H1 (cell line): ENCODE results near the gene FRMD4A. TPM values are rescaled to one million over a fixed set of nuclear protein-coding genes. Genes with fewer than 3 reads are reported as not detected.

Source experiments
- CTCF ChIA-PET: fragments of 300-600 bp; sonication (Branson Sonifier 250); formaldehyde crosslinking; loops from one replicate; lab custom pipeline; 2021; ENCODE audit not compliant: partially characterized antibody; lab: Charles Lee
- POLR2A ChIA-PET: fragments of 300-600 bp; sonication (Branson Sonifier 250); formaldehyde crosslinking; loops from one replicate; lab custom pipeline; 2021; ENCODE audit warnings: inconsistent platforms; ENCODE audit not compliant: partially characterized antibody; lab: Charles Lee
- DNase-seq, 2 experiments: peaks; one replicate each; pipeline versions ENCODE4 v3.0.0 to v3.0.0-alpha.2; 2010 to 2022; ENCODE audit warnings: low spot score in 2 of 2, low read depth in 1 of 2, mixed read lengths in 1 of 2
- FAIRE-seq: peaks from 2 replicates; lab custom pipeline; 2011; peaks lifted over from hg19 to GRCh38; lab: Jason Lieb, UNC
- H2AFZ ChIP-seq: 2 replicates; pipeline ENCODE4 v1.8.1; 2012; ENCODE audit warnings: low read length, inconsistent platforms
- H2AK5ac ChIP-seq: 2 replicates; pipeline ENCODE4 v1.6.1; 2013; ENCODE audit warnings: low read depth, low read length
- H2BK120ac ChIP-seq: replicated peaks from 2 replicates; pipeline ENCODE3; 2013; ENCODE audit warnings: low read depth, low read length, inconsistent platforms
- H2BK12ac ChIP-seq: 2 replicates; pipeline ENCODE4 v1.6.1; 2013; ENCODE audit warnings: low read depth, low read length
- H2BK15ac ChIP-seq: 2 replicates; pipeline ENCODE4 v1.6.1; 2013; ENCODE audit warnings: low read length
- H2BK20ac ChIP-seq: 2 replicates; pipeline ENCODE4 v1.6.1; 2013; ENCODE audit warnings: low read length
- H2BK5ac ChIP-seq: 2 replicates; pipeline ENCODE4 v1.6.1; 2013; ENCODE audit warnings: low read depth, low read length
- H3K14ac ChIP-seq: 2 replicates; pipeline ENCODE4 v1.6.1; 2013; ENCODE audit warnings: inconsistent platforms; ENCODE audit not compliant: insufficient read length
- H3K18ac ChIP-seq: 2 replicates; pipeline ENCODE4 v1.6.1; 2013; ENCODE audit warnings: low read length; ENCODE audit errors: extremely low read depth
- H3K23ac ChIP-seq: 2 replicates; pipeline ENCODE4 v1.6.1; 2013; ENCODE audit warnings: inconsistent platforms; ENCODE audit not compliant: insufficient read length
- H3K23me2 ChIP-seq: 2 replicates; pipeline ENCODE4 v1.6.1; 2013; ENCODE audit warnings: low read depth, low read length
- H3K27ac ChIP-seq: 2 replicates; pipeline ENCODE4 v1.6.1; 2011; ENCODE audit warnings: low read depth, low read length, inconsistent platforms
- H3K27me3 ChIP-seq, 4 experiments: replicated peaks in 1 of 4; 1 replicate in 1 of 4; 2 replicates in 3 of 4; pipeline versions ENCODE4 v1.6.1 to v1.8.1; 2011 to 2013; ENCODE audit warnings: low read length in 3 of 4, mild to moderate bottlenecking in 3 of 4, inconsistent platforms in 2 of 4, mixed read lengths in 2 of 4, moderate library complexity in 1 of 4; ENCODE audit not compliant: control insufficient read depth in 3 of 4, insufficient read depth in 3 of 4; ENCODE audit errors: extremely low read depth in 1 of 4
- H3K36me3 ChIP-seq, 4 experiments: 2 replicates each; pipeline versions ENCODE4 v1.6.1 to v1.8.1; 2011 to 2013; ENCODE audit warnings: mild to moderate bottlenecking in 4 of 4, low read length in 3 of 4, moderate library complexity in 2 of 4, control low read depth in 1 of 4, inconsistent platforms in 1 of 4; ENCODE audit not compliant: insufficient read depth in 4 of 4, control insufficient read depth in 2 of 4
- H3K4ac ChIP-seq: replicated peaks from 2 replicates; pipeline ENCODE3; 2013; ENCODE audit warnings: low read length, low read depth, mixed read lengths, inconsistent platforms; ENCODE audit not compliant: insufficient read length
- H3K4me1 ChIP-seq, 4 experiments: replicated peaks in 1 of 4; 1 replicate in 1 of 4; 2 replicates in 3 of 4; pipeline versions ENCODE4 v1.6.1 to v1.8.1; 2011 to 2013; ENCODE audit warnings: low read length in 3 of 4, inconsistent platforms in 2 of 4, mixed read lengths in 1 of 4; ENCODE audit not compliant: insufficient read depth in 4 of 4, control insufficient read depth in 3 of 4
- H3K4me2 ChIP-seq, 2 experiments: 2 replicates each; pipeline versions ENCODE4 v1.6.1 to v1.8.1; 2011 to 2013; ENCODE audit warnings: low read depth in 2 of 2, low read length in 2 of 2, control low read depth in 1 of 2, inconsistent platforms in 1 of 2, mild to moderate bottlenecking in 1 of 2; ENCODE audit not compliant: insufficient read depth in 1 of 2
- H3K4me3 ChIP-seq, 4 experiments: fragments of 200-600, 300-600 bp in 1 of 4; sonication (generic), shearing (Covaris generic), sonication (Bioruptor Twin) in 1 of 4; 2 replicates each; pipeline versions ENCODE4 v1.5.1 to v1.8.1; 2011 to 2016; ENCODE audit warnings: low read length in 4 of 4, low read depth in 3 of 4, control low read depth in 2 of 4, inconsistent platforms in 2 of 4, mild to moderate bottlenecking in 2 of 4, mixed read lengths in 1 of 4, moderate library complexity in 1 of 4; ENCODE audit not compliant: insufficient read depth in 2 of 4; ENCODE audit errors: extremely low read depth in 1 of 4
- H3K56ac ChIP-seq: replicated peaks from 2 replicates; pipeline ENCODE3; 2013; ENCODE audit warnings: low read depth, mild to moderate bottlenecking, mixed read lengths, low read length, inconsistent platforms; ENCODE audit not compliant: insufficient read length
- H3K79me1 ChIP-seq: 2 replicates; pipeline ENCODE4 v1.6.1; 2013; ENCODE audit warnings: low read depth, low read length, control low read depth
- H3K79me2 ChIP-seq, 2 experiments: 2 replicates each; pipeline versions ENCODE4 v1.6.1 to v1.8.1; 2012 to 2013; ENCODE audit warnings: low read length in 2 of 2, mild to moderate bottlenecking in 2 of 2, inconsistent platforms in 1 of 2; ENCODE audit not compliant: insufficient read depth in 2 of 2, control insufficient read depth in 1 of 2
- H3K9ac ChIP-seq, 4 experiments: replicated peaks in 1 of 4; 1 replicate in 1 of 4; 2 replicates in 3 of 4; pipeline versions ENCODE4 v1.6.1 to v1.8.1; 2011 to 2013; ENCODE audit warnings: low read depth in 3 of 4, low read length in 3 of 4, control low read depth in 2 of 4, mild to moderate bottlenecking in 2 of 4, moderate library complexity in 2 of 4, inconsistent platforms in 1 of 4; ENCODE audit errors: extremely low read depth in 1 of 4
- H3K9me3 ChIP-seq, 2 experiments: 2 replicates each; pipeline versions ENCODE4 v1.6.1 to v1.8.1; 2012 to 2013; ENCODE audit warnings: mild to moderate bottlenecking in 2 of 2, moderate library complexity in 2 of 2, control low read depth in 1 of 2, inconsistent platforms in 1 of 2, low read depth in 1 of 2, low read length in 1 of 2, mixed read lengths in 1 of 2; ENCODE audit not compliant: insufficient read depth in 2 of 2
- H4K20me1 ChIP-seq, 2 experiments: replicated peaks in 1 of 2; 2 replicates each; pipeline versions ENCODE3 to v1.8.1; 2011 to 2013; ENCODE audit warnings: inconsistent platforms in 2 of 2, low read length in 2 of 2, mild to moderate bottlenecking in 1 of 2; ENCODE audit not compliant: insufficient read depth in 2 of 2, control insufficient read depth in 1 of 2
- H4K5ac ChIP-seq: 2 replicates; pipeline ENCODE4 v1.6.1; 2013; ENCODE audit warnings: low read length, low read depth, mixed read lengths, inconsistent platforms; ENCODE audit not compliant: insufficient read length
- H4K8ac ChIP-seq: 2 replicates; pipeline ENCODE4 v1.8.0; 2013; ENCODE audit warnings: mild to moderate bottlenecking, moderate library complexity, low read length, inconsistent platforms; ENCODE audit not compliant: insufficient read depth; ENCODE audit errors: extremely low read depth
- H4K91ac ChIP-seq: replicated peaks from 2 replicates; pipeline ENCODE3; 2013; ENCODE audit warnings: low read length, mixed read lengths, inconsistent platforms; ENCODE audit not compliant: insufficient read length
- CHD1 ChIP-seq: IDR thresholded peaks from 2 replicates; pipeline ENCODE4 v1.6.1; 2012; ENCODE audit warnings: low read depth, low read length, improper control_type of control experiment
- CREB1 ChIP-seq: IDR thresholded peaks from 2 replicates; pipeline ENCODE4 v1.6.1; 2012; ENCODE audit warnings: inconsistent platforms
- EZH2 ChIP-seq: fragments of 200-600 bp; sonication (generic); IDR thresholded peaks from 2 replicates; pipeline ENCODE4 v1.7.1; 2012; ENCODE audit warnings: low read depth, mild to moderate bottlenecking, moderate library complexity, low read length, inconsistent platforms; ENCODE audit not compliant: severe bottlenecking
- GTF2F1 ChIP-seq: IDR thresholded peaks from 2 replicates; pipeline ENCODE4 v1.6.1; 2012; ENCODE audit warnings: low read depth, low read length, improper control_type of control experiment, borderline replicate concordance
- NRF1 ChIP-seq: IDR thresholded peaks from 2 replicates; pipeline ENCODE4 v1.6.1; 2011; ENCODE audit warnings: mild to moderate bottlenecking, low read depth, low read length, improper control_type of control experiment
- SAP30 ChIP-seq: fragments of 300-600 bp; sonication (generic); IDR thresholded peaks from 2 replicates; pipeline ENCODE4 v1.7.1; 2012; ENCODE audit warnings: low read length, moderate library complexity, mild to moderate bottlenecking, inconsistent platforms; ENCODE audit not compliant: insufficient read depth, insufficient replicate concordance
- TBP ChIP-seq: IDR thresholded peaks from 2 replicates; pipeline ENCODE4 v1.6.1; 2011; ENCODE audit warnings: low read depth, low read length, improper control_type of control experiment
- TCF12 ChIP-seq: IDR thresholded peaks from 2 replicates; pipeline ENCODE4 v1.6.1; 2011; ENCODE audit warnings: low read depth, mild to moderate bottlenecking, low read length
- WGBS, 2 experiments: shearing (Covaris generic) in 1 of 2; methylation state at CpG; one replicate each; pipeline versions ENCODE4 v1.1.6 to v1.1.7; 2013 to 2015; ENCODE audit warnings: low lambda C conversion rate in 2 of 2, mixed read lengths in 2 of 2, inconsistent platforms in 1 of 2, low coverage in 1 of 2, missing lambda C conversion rate in 1 of 2; ENCODE audit not compliant: insufficient replicate concordance in 2 of 2, insufficient coverage in 1 of 2, insufficient read length in 1 of 2; ENCODE audit errors: extremely low coverage in 1 of 2, missing lambda C conversion rate in 1 of 2; 5-methylcytosine and 5-hydroxymethylcytosine counted together
- polyA plus RNA-seq, 7 experiments: library from polyadenylated mRNA; depleted of rRNA in 3 of 7; stranded (reverse) in 5 of 7; unstranded in 2 of 7; fragments of >200 nt in 5 of 7; fragments of 200-250 nt in 2 of 7; gene quantifications; 1 replicate in 5 of 7; 2 replicates in 1 of 7; 4 replicates in 1 of 7; pipeline versions ENCODE4 v1.2.1 to v1.2.3, GENCODE V29; 2011 to 2013; ENCODE audit warnings: missing spikeins in 2 of 7, mixed read lengths in 2 of 7
- total RNA-seq: library from RNA; stranded (reverse); fragmentation: NEBNext Ultra II Directional; extraction: Animal tissue kit (Norgen Biotek cat#: 25700); gene quantifications from 2 replicates; pipeline ENCODE4 v1.2.1, GENCODE V29; 2021
- TF ChIP-seq, protein P1 (sequence below), 3 experiments: IDR thresholded peaks; 1 replicate in 2 of 3; 2 replicates in 1 of 3; pipeline versions ENCODE4 v1.5.1 to v1.6.1; 2011; ENCODE audit warnings: low read length in 3 of 3, mild to moderate bottlenecking in 3 of 3, inconsistent platforms in 2 of 3, low read depth in 1 of 3, moderate library complexity in 1 of 3; ENCODE audit not compliant: insufficient read depth in 1 of 3; ENCODE audit errors: control extremely low read depth in 1 of 3

The FRMD4A gene
- total and polyA plus RNA-seq, 2 of the 8 experiments (the other 6 are each of a cell fraction or from before 2014, with no cell fraction given) = 38.6 to 39.6 TPM

DNA sequence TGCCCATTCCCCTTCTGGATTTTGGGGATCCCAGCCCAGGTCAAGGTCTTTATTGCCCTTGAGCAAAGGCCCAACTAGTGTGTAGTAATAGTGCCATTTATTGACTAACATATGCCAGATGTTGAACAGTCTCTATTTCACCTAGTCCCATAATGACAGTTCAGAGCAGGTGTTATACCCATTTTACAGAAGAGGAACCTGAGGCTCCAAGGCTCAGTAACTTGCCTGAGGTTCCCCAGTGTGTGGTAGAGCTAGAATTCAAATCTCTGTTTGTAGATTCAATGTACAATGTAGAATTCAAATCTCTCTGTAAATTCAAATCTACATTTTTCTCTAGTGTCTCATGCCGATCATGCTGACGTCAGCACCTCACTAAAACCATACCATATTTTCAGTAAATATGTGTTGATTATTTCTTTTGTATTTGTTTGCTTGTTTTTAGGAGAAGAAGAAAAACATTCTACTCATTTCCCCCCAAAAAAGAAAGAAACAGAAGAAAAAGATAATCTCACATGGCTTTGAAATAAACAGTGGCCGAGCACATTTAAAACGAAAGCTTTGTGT, 414.3 kb downstream of the FRMD4A start:
- no peak overlapping the region for H3K23ac ChIP-seq
- H2BK12ac ChIP-seq = no peak overlapping the region
- H3K79me2 ChIP-seq = no peaks in the 10 kb centered on the region
- no peak overlapping the region for H3K56ac ChIP-seq
- no peaks in the 10 kb centered on the region for H3K9me3 ChIP-seq
- H2BK15ac ChIP-seq = no peak overlapping the region
- no peak overlapping the region for H4K91ac ChIP-seq
- H3K79me1 ChIP-seq = no peaks in the 10 kb centered on the region
- H4K8ac ChIP-seq = no peak overlapping the region
- no peak overlapping the region for H3K4ac ChIP-seq
- H3K27ac ChIP-seq = no peak overlapping the region
- POLR2A ChIA-PET = no interaction called here
- H3K23me2 ChIP-seq = no peaks in the 10 kb centered on the region
- no peak overlapping the region for H3K9ac ChIP-seq
- DNase-seq (no peak), FAIRE-seq (no peak)
- H3K27me3 ChIP-seq = no peaks in the 10 kb centered on the region
- no peak overlapping the region for H2AFZ ChIP-seq
- no peak overlapping the region for H3K14ac ChIP-seq
- H3K18ac ChIP-seq = no peak overlapping the region
- TF ChIP-seq TBP = no peak
- TF ChIP-seq EZH2 = no peak
- no peak for TF ChIP-seq NRF1
- TF ChIP-seq SAP30 = no peak
- no peak for TF ChIP-seq GTF2F1
- TF ChIP-seq CREB1 = no peak
- TF ChIP-seq CHD1 = no peak
- TF ChIP-seq, protein P1, sequence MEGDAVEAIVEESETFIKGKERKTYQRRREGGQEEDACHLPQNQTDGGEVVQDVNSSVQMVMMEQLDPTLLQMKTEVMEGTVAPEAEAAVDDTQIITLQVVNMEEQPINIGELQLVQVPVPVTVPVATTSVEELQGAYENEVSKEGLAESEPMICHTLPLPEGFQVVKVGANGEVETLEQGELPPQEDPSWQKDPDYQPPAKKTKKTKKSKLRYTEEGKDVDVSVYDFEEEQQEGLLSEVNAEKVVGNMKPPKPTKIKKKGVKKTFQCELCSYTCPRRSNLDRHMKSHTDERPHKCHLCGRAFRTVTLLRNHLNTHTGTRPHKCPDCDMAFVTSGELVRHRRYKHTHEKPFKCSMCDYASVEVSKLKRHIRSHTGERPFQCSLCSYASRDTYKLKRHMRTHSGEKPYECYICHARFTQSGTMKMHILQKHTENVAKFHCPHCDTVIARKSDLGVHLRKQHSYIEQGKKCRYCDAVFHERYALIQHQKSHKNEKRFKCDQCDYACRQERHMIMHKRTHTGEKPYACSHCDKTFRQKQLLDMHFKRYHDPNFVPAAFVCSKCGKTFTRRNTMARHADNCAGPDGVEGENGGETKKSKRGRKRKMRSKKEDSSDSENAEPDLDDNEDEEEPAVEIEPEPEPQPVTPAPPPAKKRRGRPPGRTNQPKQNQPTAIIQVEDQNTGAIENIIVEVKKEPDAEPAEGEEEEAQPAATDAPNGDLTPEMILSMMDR (IDR thresholded peaks at IDR 0.05; ENCODE audit: control extremely low read depth in 1 of 3, insufficient read depth in 1 of 3, low read depth in 1 of 3, low read length in 3 of 3) = no peak
- no peak for TF ChIP-seq TCF12
- WGBS, 2 experiments = 93% methylated on average over 4 of the region's 4 CpGs; no CpG with 5 or more reads in 1 of the 2 experiments
- H2BK120ac ChIP-seq = no peak overlapping the region
- no peaks in the 10 kb centered on the region for H4K20me1 ChIP-seq
- no peak overlapping the region for H3K4me2 ChIP-seq
- no peak overlapping the region for H2BK5ac ChIP-seq
- no peak overlapping the region for H2BK20ac ChIP-seq
- H4K5ac ChIP-seq = no peak overlapping the region
- H3K36me3 ChIP-seq = no peaks in the 10 kb centered on the region
- no peak overlapping the region for H2AK5ac ChIP-seq
- CTCF ChIA-PET = interaction anchor here (0.6 kb wide), 1 partner anchor 16 kb away, joined by 3 read pairs; no protein-coding TSS in a partner anchor
- no peak overlapping the region for H3K4me3 ChIP-seq
- peaks cover 0 to 2% (median 0%) of the 10 kb centered on the region in 4 experiments; a peak in 1 of 7 replicates for H3K4me1 ChIP-seq
